Measurements from ENCODE around the gene ISY1. TPM values are rescaled to one million over a fixed set of nuclear protein-coding genes. Genes with fewer than 3 reads are reported as not detected.
A peak's percentile ranks its signal among the peaks of the same experiment; 100 is the strongest.
"Not testable (repeated sequence)": the region's sequence is repeated elsewhere in the genome, so short reads cannot be mapped to it uniquely, and the experiment has no call there.

The ISY1 gene
- total RNA-seq, 4 donors from 2014 or later: 4.1 to 39.3 (median 22.3) TPM

GRCh38 chr3:129166579-129167332 is 5.9 kb upstream of the ISY1 start:
- no peak overlapping the region for H3K4me3 ChIP-seq
- TF ChIP-seq CTCF (IDR thresholded peaks at IDR 0.05) (no peak), POLR2A (IDR thresholded peaks at IDR 0.05) (no peak)
- peaks cover 0 to 16% of the 10 kb centered on the region in 2 donors for H3K4me1 ChIP-seq
- H3K9me3 ChIP-seq: no peaks in the 10 kb centered on the region
- intact Hi-C loops (cut with DNase I; ENCODE audit: low total_unique reads): no loop called here
- no peak overlapping the region for H3K27ac ChIP-seq
- H3K36me3 ChIP-seq: no peaks in the 10 kb centered on the region
- H3K27me3 ChIP-seq: no peaks in the 10 kb centered on the region
- no peak for DNase-seq

GRCh38 chr3:129165594-129165993 is 4.7 kb upstream of the ISY1 start:
- DNase-seq; H3K36me3 ChIP-seq; intact Hi-C loops (cut with DNase I; ENCODE audit: low total_unique reads); H3K9me3 ChIP-seq; H3K4me3 ChIP-seq; H3K27ac ChIP-seq; H3K27me3 ChIP-seq: not testable (repeated sequence)
- H3K4me1 ChIP-seq: peaks cover 0 to 11% of the 10 kb centered on the region in 2 donors

GRCh38 chr3:129164500-129164899 is 3.6 kb upstream of the ISY1 start:
- no peak for DNase-seq
- H3K27ac ChIP-seq: no peak overlapping the region
- no peaks in the 10 kb centered on the region for H3K36me3 ChIP-seq
- no peaks in the 10 kb centered on the region for H3K27me3 ChIP-seq
- peaks cover 0 to 16% of the 10 kb centered on the region in 2 donors for H3K4me1 ChIP-seq
- no peak overlapping the region for H3K4me3 ChIP-seq
- intact Hi-C loops (cut with DNase I; ENCODE audit: low total_unique reads): no loop called here
- TF ChIP-seq POLR2A (IDR thresholded peaks at IDR 0.05) (no peak), CTCF (IDR thresholded peaks at IDR 0.05) (no peak)
- H3K9me3 ChIP-seq: no peaks in the 10 kb centered on the region

- Histone ChIP-seq H3K27me3 (no peaks in the 10 kb centered on the region), H3K9me3 (no peaks in the 10 kb centered on the region), H3K27ac (peak overlapping the region; percentile 92 to 93), H3K4me3 (no peak overlapping the region), H3K36me3 (no peaks in the 10 kb centered on the region), H3K4me1 (peaks cover 0 to 19% of the 10 kb centered on the region in 2 donors)
- intact Hi-C loops (cut with DNase I; ENCODE audit: low total_unique reads): no loop called here
- no peak for DNase-seq
- TF ChIP-seq POLR2A (IDR thresholded peaks at IDR 0.05) (no peak), CTCF (IDR thresholded peaks at IDR 0.05) (no peak)
Observed at GRCh38 chr3:129162729-129163579, 2.1 kb upstream of the ISY1 start.

- intact Hi-C loops (cut with DNase I; ENCODE audit: low total_unique reads): no loop called here
- DNase-seq: no peak
- Histone ChIP-seq H3K27ac (peak overlapping the region; percentile 92 to 93), H3K27me3 (no peaks in the 10 kb centered on the region), H3K36me3 (no peaks in the 10 kb centered on the region), H3K9me3 (no peaks in the 10 kb centered on the region), H3K4me1 (peaks cover 0 to 19% of the 10 kb centered on the region in 2 donors), H3K4me3 (peak overlapping the region; percentile 68 to 91)
- no peak for TF ChIP-seq POLR2A (IDR thresholded peaks at IDR 0.05)
- TF ChIP-seq CTCF (IDR thresholded peaks at IDR 0.05): no peak
Observed at GRCh38 chr3:129161860-129162271, 1.0 kb upstream of the ISY1 start.
